HUES64 (cell line): ENCODE results near the gene NXPH2.
"Not testable (repeated sequence)": the region's sequence is repeated elsewhere in the genome, so short reads cannot be mapped to it uniquely, and the experiment has no call there.

Experiments
- H3K27ac ChIP-seq: 2 replicates; pipeline ENCODE4 v1.7.0; 2013; ENCODE audit warnings: low read depth, low read length, inconsistent platforms
- H3K27me3 ChIP-seq: 2 replicates; pipeline ENCODE4 v1.6.1; 2013; ENCODE audit warnings: mild to moderate bottlenecking, low read length; ENCODE audit not compliant: insufficient read depth
- H3K36me3 ChIP-seq: 2 replicates; pipeline ENCODE4 v1.6.1; 2013; ENCODE audit warnings: mild to moderate bottlenecking, low read length; ENCODE audit not compliant: insufficient read depth
- H3K4me1 ChIP-seq: 2 replicates; pipeline ENCODE4 v1.6.1; 2013; ENCODE audit warnings: mild to moderate bottlenecking, low read length, moderate library complexity; ENCODE audit not compliant: insufficient read depth
- H3K4me3 ChIP-seq: 2 replicates; pipeline ENCODE4 v1.5.1; 2013; ENCODE audit warnings: mild to moderate bottlenecking, low read length, moderate library complexity
- H3K9ac ChIP-seq: 2 replicates; pipeline ENCODE4 v1.6.1; 2013; ENCODE audit warnings: mild to moderate bottlenecking, low read depth, low read length
- H3K9me3 ChIP-seq: 2 replicates; pipeline ENCODE4 v1.6.1; 2013; ENCODE audit warnings: low read depth, low read length; ENCODE audit not compliant: insufficient read depth
- WGBS: fragments of 150-250, 120-280 bp; methylation state at CpG from one replicate; pipeline ENCODE4 v1.1.7; 2013; ENCODE audit warnings: missing lambda C conversion rate; 5-methylcytosine and 5-hydroxymethylcytosine counted together

Gene NXPH2

GRCh38 chr2:138670734-138671133 is 109.5 kb downstream of the NXPH2 start:
- no peak overlapping the region for H3K27ac ChIP-seq
- peaks cover 23% of the 10 kb centered on the region for H3K4me1 ChIP-seq
- no peak overlapping the region for H3K4me3 ChIP-seq
- 72% methylated on average over 4 of the region's 5 CpGs for WGBS
- H3K36me3 ChIP-seq, result no peaks in the 10 kb centered on the region
- H3K9me3 ChIP-seq, result no peaks in the 10 kb centered on the region
- H3K9ac ChIP-seq, result no peak overlapping the region
- H3K27me3 ChIP-seq, result no peaks in the 10 kb centered on the region

DNA sequence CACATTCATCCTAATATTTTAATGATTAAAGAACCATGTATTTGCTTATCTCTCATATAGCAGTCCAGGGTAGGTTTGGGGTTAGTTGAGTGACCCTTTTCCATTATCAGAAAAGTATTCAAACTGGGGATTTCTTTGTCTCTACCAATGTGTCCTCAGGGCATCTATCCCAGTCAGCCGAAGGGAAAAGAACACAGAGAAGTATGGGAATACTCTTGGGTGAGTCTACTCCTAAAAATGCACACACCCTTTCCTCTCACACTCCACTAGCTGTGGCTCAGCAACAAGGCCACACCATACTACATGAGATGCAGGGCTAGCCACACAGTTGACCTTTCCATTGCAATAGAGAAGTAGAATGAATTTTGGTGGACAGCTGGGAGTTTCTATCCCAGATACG is 114.3 kb downstream of the NXPH2 start:
- Histone ChIP-seq H3K27me3 (no peaks in the 10 kb centered on the region), H3K4me1 (peaks cover 13% of the 10 kb centered on the region), H3K4me3 (no peak overlapping the region), H3K9me3 (no peaks in the 10 kb centered on the region), H3K27ac (no peak overlapping the region), H3K36me3 (no peaks in the 10 kb centered on the region), H3K9ac (no peak overlapping the region)
- WGBS, result 100% methylated on average over 2 of the region's 2 CpGs

DNA sequence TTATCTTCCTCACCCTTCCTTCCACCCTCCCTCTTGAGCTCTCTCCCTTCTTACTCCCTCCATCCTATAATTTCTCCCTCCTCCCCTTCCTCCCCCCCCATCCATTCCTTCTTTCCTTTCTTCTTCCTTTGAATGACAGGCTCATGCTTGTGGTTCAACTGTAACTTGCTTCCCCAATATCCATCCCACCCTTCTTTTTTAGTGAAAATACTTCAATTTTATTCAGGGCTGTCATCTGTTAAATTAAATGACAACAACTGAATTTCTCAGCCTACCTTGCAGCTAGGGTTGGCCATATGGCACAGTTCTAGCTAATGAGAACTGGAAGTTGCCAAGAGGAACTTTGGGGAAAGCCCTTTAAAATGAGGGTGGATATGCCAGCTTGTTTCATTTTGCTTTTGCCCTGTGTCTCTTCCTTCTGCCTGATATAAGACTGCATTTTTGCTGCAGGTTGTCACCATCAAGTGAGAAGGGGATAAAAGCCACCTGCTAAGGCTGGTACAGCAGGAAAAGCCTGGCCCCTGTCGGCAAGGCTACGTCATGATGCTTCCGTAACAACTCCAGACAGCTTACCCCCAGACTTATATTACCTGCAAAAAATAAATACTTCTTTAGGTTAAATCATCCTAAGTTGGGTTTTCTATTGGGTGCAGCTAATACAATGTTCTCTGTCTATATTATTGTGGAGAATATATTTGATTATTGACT is 121.8 kb downstream of the NXPH2 start:
- H3K27ac ChIP-seq, result no peak overlapping the region
- no peaks in the 10 kb centered on the region for H3K36me3 ChIP-seq
- no peak overlapping the region for H3K9ac ChIP-seq
- no peaks in the 10 kb centered on the region for H3K9me3 ChIP-seq
- H3K4me1 ChIP-seq, result no peaks in the 10 kb centered on the region
- WGBS, result 97% methylated on average over 3 of the region's 3 CpGs
- no peak overlapping the region for H3K4me3 ChIP-seq
- H3K27me3 ChIP-seq, result no peaks in the 10 kb centered on the region

- 91% methylated on average over 4 of the region's 4 CpGs for WGBS
- no peaks in the 10 kb centered on the region for H3K27me3 ChIP-seq
- H3K36me3 ChIP-seq, result no peaks in the 10 kb centered on the region
- H3K4me1 ChIP-seq, result peaks cover 8% of the 10 kb centered on the region; the same call in 1 of the 2 replicates
- H3K9me3 ChIP-seq, result no peaks in the 10 kb centered on the region
- no peak overlapping the region for H3K4me3 ChIP-seq
- H3K27ac ChIP-seq, result no peak overlapping the region
- no peak overlapping the region for H3K9ac ChIP-seq
Measured at GRCh38 chr2:138654146-138654545, 126.0 kb downstream of the NXPH2 start.

GRCh38 chr2:138652378-138652777 is 127.8 kb downstream of the NXPH2 start:
- Histone ChIP-seq H3K27ac (no peak overlapping the region), H3K36me3 (no peaks in the 10 kb centered on the region), H3K9ac (no peak overlapping the region), H3K4me3 (no peak overlapping the region), H3K9me3 (no peaks in the 10 kb centered on the region), H3K4me1 (peaks cover 19% of the 10 kb centered on the region; the same call in 1 of the 2 replicates), H3K27me3 (no peaks in the 10 kb centered on the region)
- 92% methylated on average over 5 of the region's 5 CpGs for WGBS

- Histone ChIP-seq H3K27me3 (no peaks in the 10 kb centered on the region), H3K9ac (no peak overlapping the region), H3K4me1 (peaks cover 19% of the 10 kb centered on the region; the same call in 1 of the 2 replicates), H3K4me3 (no peak overlapping the region), H3K9me3 (no peaks in the 10 kb centered on the region), H3K27ac (no peak overlapping the region), H3K36me3 (no peaks in the 10 kb centered on the region)
- 56% methylated on average over 1 of the region's 1 CpG for WGBS
Measured at GRCh38 chr2:138649571-138649970, 130.6 kb downstream of the NXPH2 start.

GRCh38 chr2:138648606-138649005 is 131.6 kb downstream of the NXPH2 start:
- Histone ChIP-seq H3K9me3 (no peaks in the 10 kb centered on the region), H3K27ac (no peak overlapping the region; the same call in 1 of the 2 replicates), H3K9ac (no peak overlapping the region), H3K4me3 (no peak overlapping the region), H3K36me3 (no peaks in the 10 kb centered on the region), H3K4me1 (peaks cover 19% of the 10 kb centered on the region; the same call in 1 of the 2 replicates), H3K27me3 (no peaks in the 10 kb centered on the region)
- 33% methylated on average over 4 of the region's 4 CpGs for WGBS

GRCh38 chr2:138644776-138645175 is 135.4 kb downstream of the NXPH2 start:
- not testable (repeated sequence) for H3K27ac ChIP-seq, H3K36me3 ChIP-seq, H3K27me3 ChIP-seq, H3K4me3 ChIP-seq, H3K9ac ChIP-seq, H3K9me3 ChIP-seq
- H3K4me1 ChIP-seq, result peaks cover 15% of the 10 kb centered on the region; the same call in 1 of the 2 replicates
- whole genome bisulfite sequencing, result 92% methylated on average over 9 of the region's 10 CpGs

DNA sequence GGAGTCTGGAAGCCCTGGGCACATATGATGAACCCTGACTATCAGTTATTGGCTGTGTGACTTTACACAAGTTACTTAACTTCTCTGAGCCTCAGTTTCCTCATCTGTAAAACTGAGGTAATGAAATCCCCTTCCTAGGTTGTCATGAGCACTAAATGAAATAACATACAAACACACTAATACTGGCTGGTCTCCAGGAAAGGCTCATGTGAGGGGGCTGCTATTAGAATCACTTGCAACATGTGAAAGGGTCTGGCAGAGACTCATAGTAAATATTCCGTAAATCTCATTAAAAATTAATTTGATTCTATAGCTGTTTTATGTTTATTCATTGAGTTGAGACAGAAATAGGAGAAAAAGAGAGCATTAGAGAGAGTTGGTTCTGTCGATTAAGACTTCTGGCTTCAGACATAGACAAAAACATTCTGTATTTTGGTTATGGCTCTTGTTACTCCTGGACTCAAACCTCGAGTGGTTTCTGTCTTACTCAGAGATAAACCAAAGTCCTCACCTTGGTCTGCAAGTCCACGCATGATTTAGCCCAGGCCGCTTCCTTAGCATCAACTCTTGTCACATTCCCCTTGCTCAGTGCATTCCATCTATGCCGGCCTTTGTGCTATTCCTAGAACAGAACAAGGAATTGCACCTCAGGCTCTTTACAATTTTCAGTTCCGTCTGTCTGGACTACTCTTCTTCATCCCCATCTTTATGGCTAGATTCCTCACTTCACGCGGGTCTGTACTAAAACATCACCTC is 139.1 kb downstream of the NXPH2 start:
- 87% methylated on average over 9 of the region's 9 CpGs for WGBS
- Histone ChIP-seq H3K36me3 (no peaks in the 10 kb centered on the region), H3K27me3 (no peaks in the 10 kb centered on the region), H3K4me1 (no peaks in the 10 kb centered on the region), H3K9ac (no peak overlapping the region), H3K27ac (no peak overlapping the region), H3K4me3 (no peak overlapping the region), H3K9me3 (no peaks in the 10 kb centered on the region)

DNA sequence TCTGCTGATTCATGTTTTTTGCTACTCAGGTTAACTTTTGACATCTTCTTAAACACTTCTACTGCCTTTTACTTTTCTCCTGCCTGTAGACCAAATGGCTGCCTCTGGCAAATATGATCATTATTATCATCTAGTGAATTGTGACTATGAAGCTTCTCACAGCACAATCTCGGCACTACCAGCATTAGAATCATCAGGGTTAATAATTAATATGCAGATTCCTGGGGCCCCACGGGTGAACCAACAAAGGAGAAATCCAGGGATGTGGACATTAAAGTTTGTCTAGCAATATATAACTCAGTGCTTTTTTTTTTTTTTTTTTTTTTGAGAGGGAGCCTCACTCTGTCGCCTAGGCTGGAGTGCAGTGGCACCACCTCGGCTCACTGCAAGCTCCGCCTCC is 142.5 kb downstream of the NXPH2 start:
- Histone ChIP-seq H3K4me1 (no peaks in the 10 kb centered on the region), H3K27me3 (no peaks in the 10 kb centered on the region), H3K9me3 (peaks cover 8% of the 10 kb centered on the region), H3K36me3 (no peaks in the 10 kb centered on the region), H3K27ac (no peak overlapping the region), H3K4me3 (no peak overlapping the region), H3K9ac (no peak overlapping the region)
- 97% methylated on average over 3 of the region's 5 CpGs for WGBS

GRCh38 chr2:138637061-138637460 is 143.1 kb downstream of the NXPH2 start:
- no peaks in the 10 kb centered on the region for H3K36me3 ChIP-seq
- peaks cover 9% of the 10 kb centered on the region for H3K9me3 ChIP-seq
- no peak overlapping the region for H3K27ac ChIP-seq
- WGBS, result 93% methylated on average over 4 of the region's 4 CpGs
- no peaks in the 10 kb centered on the region for H3K4me1 ChIP-seq
- H3K27me3 ChIP-seq, result no peaks in the 10 kb centered on the region
- H3K9ac ChIP-seq, result no peak overlapping the region
- no peak overlapping the region for H3K4me3 ChIP-seq
